ENCODE measurements around the gene RPS4Y2. TPM values are rescaled to one million over a fixed set of nuclear protein-coding genes. Genes with fewer than 3 reads are reported as not detected.

Gene RPS4Y2
- not detected in 2 replicates for total RNA-seq (ENCODE audit: low replicate concordance)
- long read RNA-seq = 0 reads

- H3K36me3 Mint-ChIP-seq = no peaks in the 10 kb centered on the region
- no peak for DNase-seq (ENCODE audit: extremely low spot score, unreplicated experiment)
- H3K27me3 Mint-ChIP-seq = no peaks in the 10 kb centered on the region
- H3K9me3 Mint-ChIP-seq = no peaks in the 10 kb centered on the region
- no peak for TF ChIP-seq CTCF (conservative IDR thresholded peaks at IDR 0.05)
- H3K4me1 Mint-ChIP-seq (ENCODE audit: unreplicated experiment) = no peaks in the 10 kb centered on the region
- H3K4me3 Mint-ChIP-seq = no peak within 1 kb of the TSS
- H3K27ac Mint-ChIP-seq = no peak within 1 kb of the TSS
Measured at GRCh38 chrY:20755808-20756207, at the start of gene RPS4Y2. Gene RPS4Y2 (plus strand): TSS chrY:20756108. CDS start chrY:20756164, 56 bp downstream.

GRCh38 chrY:20714391-20714790 lies 41.5 kb upstream of the RPS4Y2 start:
- no peak for TF ChIP-seq CTCF (conservative IDR thresholded peaks at IDR 0.05)

GRCh38 chrY:20726184-20726907 lies 29.6 kb upstream of the RPS4Y2 start:
- H3K27me3 Mint-ChIP-seq = no peaks in the 10 kb centered on the region
- no peak for DNase-seq (ENCODE audit: extremely low spot score, unreplicated experiment)
- no peak for TF ChIP-seq CTCF (conservative IDR thresholded peaks at IDR 0.05)
- no peak overlapping the region for H3K4me3 Mint-ChIP-seq
- no peaks in the 10 kb centered on the region for H3K4me1 Mint-ChIP-seq (ENCODE audit: unreplicated experiment)
- no peaks in the 10 kb centered on the region for H3K9me3 Mint-ChIP-seq
- H3K27ac Mint-ChIP-seq = no peak overlapping the region
- no peaks in the 10 kb centered on the region for H3K36me3 Mint-ChIP-seq

More at GRCh38 chrY:20714391-20714790, 41.5 kb upstream of the RPS4Y2 start:
- no peaks in the 10 kb centered on the region for H3K36me3 Mint-ChIP-seq
- H3K27me3 Mint-ChIP-seq = no peaks in the 10 kb centered on the region
- no peak overlapping the region for H3K27ac Mint-ChIP-seq
- no peak for DNase-seq (ENCODE audit: extremely low spot score, unreplicated experiment)
- H3K4me3 Mint-ChIP-seq = no peak overlapping the region
- H3K9me3 Mint-ChIP-seq = no peaks in the 10 kb centered on the region
- H3K4me1 Mint-ChIP-seq (ENCODE audit: unreplicated experiment) = no peaks in the 10 kb centered on the region

- DNase-seq (ENCODE audit: extremely low spot score, unreplicated experiment) = no peak
- Mint-ChIP-seq H3K27me3 (no peaks in the 10 kb centered on the region), H3K4me3 (no peak overlapping the region), H3K36me3 (no peaks in the 10 kb centered on the region), H3K27ac (no peak overlapping the region), H3K9me3 (no peaks in the 10 kb centered on the region), H3K4me1 (ENCODE audit: unreplicated experiment) (no peaks in the 10 kb centered on the region)
- no peak for TF ChIP-seq CTCF (conservative IDR thresholded peaks at IDR 0.05)
Measured at GRCh38 chrY:20735200-20735599, 20.7 kb upstream of the RPS4Y2 start.

GRCh38 chrY:20739806-20740205 lies 16.1 kb upstream of the RPS4Y2 start:
- Mint-ChIP-seq H3K36me3 (no peaks in the 10 kb centered on the region), H3K9me3 (no peaks in the 10 kb centered on the region), H3K4me3 (no peak overlapping the region), H3K27me3 (no peaks in the 10 kb centered on the region), H3K4me1 (ENCODE audit: unreplicated experiment) (no peaks in the 10 kb centered on the region), H3K27ac (no peak overlapping the region)
- no peak for DNase-seq (ENCODE audit: extremely low spot score, unreplicated experiment)
- TF ChIP-seq CTCF (conservative IDR thresholded peaks at IDR 0.05) = no peak
